HG03571 (cell line): Measurements from ENCODE around the gene RTN4R.

Experiments used
- ATAC-seq: cut with Tn5 transposase; IDR thresholded peaks from one replicate; pipeline ENCODE4 v1.9.1; 2021; ENCODE audit not compliant: unreplicated experiment

Gene RTN4R

DNA sequence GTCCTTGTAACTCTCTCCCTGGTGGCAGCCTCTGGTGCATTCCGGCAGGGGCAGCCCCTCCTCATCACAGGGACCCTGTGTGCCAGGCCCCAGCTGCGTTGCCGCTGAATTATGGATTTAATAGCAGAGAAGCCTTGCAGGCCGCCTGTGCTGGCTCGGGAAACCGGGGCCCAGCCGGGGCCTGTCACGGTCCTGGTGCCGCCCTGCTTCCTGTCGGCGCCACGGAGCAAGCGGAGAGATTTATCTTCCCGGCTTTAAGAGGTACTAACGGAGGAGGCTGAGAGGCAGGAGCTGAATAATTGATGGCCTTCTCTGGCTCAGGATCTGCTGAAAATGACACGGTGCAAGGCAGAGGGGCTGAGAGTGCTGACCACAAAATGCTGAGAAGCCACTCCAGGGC lies 63.3 kb downstream of the RTN4R start:
- no peak for ATAC-seq

DNA sequence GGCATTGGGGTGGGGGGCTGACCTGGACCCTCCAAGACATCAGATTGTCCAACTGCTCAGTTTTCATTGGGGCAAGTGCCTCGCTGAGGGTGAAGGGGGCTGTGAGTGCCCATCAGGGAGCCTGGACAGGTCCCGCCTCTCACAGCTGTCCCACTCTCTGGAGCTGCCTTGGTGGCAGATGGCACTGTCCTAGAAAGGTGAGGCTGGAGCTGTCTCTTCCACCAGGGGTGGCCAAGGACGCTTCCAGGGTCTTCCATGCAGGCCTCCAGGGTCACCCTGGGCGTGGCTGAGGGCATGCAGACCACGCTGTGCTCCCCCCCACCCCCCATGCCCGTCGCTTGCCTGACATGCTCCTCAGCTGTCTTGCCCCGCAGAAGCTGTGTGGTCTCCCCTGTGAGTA lies 63.8 kb downstream of the RTN4R start:
- ATAC-seq, result no peak

DNA sequence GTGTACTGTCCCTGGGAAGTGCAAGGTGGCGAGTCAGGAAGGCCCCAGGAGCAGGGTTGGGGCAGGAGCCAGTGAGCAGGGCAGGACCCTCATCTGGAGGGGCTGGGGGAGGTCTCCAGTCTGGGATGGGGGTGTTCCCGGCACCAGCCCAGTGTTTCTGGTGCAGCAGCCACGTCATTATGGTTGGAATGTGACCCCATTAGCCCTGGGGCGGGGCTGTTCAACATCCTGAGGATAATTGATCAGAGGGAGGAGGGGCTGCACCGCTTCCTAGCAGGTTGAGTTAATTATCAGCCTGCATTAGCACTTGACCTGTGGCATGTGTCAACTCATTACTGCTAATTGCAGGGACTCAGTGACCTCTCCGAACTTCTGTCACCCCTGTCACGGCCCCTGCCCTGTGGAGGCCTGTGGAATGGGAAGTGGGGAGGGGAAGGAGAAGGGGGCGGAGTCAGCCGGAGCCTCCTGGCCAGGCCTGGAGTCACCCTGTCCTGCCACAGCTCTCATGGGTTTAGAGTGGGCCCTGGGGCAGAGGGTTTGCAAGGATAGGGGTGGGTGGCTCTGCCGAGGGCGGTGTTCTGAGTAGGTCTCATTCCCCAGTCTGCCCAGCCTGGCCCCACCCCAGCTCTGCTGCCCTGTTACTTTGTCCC lies 64.4 kb downstream of the RTN4R start:
- ATAC-seq, result no peak

DNA sequence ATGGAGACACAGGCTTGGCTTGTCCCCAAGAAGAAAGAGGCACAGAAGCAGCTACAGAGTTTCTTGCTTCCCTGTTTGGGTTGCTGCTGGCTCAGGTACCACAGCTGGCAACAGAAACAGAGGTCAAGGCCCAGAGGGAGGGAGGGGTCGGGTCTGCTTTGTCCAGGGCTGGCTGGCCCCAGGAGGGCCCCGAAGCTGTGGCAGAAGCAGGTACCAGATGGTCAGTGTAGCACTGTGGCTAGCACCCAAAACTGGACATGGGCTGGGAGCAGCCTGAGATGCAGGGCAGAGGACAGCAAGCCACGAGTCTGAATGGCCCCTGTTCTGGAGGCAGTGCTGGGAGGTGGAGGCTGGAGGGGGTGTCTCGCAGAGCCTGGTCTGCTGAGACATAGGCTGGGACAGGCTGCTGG lies 65.0 kb downstream of the RTN4R start:
- ATAC-seq, result no peak

DNA sequence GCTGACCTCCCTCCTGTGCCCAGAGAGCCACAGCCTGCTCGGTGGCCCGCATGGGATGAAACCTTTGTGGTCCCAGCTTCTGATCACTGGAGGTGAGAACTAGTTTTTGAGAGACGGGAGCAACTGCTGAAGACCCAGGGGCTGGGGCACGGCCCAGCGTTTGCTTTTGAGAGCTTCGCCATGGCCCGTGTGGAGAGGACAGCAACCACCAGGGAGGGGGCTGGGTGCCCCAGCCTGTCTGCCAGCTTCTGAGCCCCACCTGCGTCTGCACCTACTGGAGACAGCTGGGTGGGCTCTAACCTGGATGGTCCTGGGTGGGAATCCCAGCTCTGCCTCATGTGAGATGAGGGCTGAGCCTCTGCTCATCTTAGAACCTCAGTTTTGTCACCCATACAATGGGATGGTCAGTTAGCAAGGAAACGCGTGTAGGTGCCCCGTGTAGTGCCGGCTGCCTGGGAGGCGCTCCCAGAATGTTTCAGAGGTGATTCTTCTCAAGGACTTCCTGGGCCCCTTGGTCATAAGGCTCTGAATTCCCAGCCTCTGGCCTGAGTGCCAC lies 66.2 kb downstream of the RTN4R start:
- no peak for ATAC-seq

DNA sequence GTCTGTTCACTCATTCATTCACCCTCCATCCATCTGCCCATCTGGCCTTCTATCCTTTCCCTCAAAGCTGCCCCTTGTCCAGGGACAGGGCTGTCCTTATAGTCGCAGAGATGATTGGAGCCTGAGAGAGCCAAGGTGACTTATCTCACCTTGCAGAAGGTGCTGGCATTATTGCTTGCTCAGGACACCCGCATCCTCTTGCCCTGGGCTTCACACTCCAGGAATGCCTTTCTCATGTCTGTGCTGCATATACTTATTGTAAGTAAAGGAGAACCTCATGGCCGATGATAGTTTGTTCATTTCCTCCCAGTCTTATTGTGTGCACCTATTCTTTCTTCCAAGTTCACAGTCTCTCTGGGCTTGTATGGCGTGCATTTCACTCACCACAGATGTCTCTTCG lies 68.2 kb downstream of the RTN4R start:
- ATAC-seq, result no peak

DNA sequence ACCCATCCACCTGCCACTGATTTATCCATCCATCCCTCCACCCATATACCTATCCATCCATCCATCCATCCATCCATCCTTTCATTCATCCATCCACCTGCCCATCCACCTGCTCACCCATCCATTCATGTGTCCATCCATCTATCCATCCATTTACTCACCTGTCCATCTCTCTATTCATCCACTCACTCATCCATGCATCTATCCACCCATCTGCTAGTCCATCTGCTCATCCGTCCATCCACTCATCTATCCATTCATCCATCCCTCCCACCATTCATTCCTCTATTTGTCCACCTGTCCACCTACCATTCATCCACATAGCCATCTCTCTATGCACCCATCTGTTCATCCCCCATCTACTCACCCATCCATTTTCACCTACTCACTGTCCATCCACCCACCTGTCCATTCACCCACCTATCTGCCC lies 68.7 kb downstream of the RTN4R start:
- ATAC-seq, result no peak

DNA sequence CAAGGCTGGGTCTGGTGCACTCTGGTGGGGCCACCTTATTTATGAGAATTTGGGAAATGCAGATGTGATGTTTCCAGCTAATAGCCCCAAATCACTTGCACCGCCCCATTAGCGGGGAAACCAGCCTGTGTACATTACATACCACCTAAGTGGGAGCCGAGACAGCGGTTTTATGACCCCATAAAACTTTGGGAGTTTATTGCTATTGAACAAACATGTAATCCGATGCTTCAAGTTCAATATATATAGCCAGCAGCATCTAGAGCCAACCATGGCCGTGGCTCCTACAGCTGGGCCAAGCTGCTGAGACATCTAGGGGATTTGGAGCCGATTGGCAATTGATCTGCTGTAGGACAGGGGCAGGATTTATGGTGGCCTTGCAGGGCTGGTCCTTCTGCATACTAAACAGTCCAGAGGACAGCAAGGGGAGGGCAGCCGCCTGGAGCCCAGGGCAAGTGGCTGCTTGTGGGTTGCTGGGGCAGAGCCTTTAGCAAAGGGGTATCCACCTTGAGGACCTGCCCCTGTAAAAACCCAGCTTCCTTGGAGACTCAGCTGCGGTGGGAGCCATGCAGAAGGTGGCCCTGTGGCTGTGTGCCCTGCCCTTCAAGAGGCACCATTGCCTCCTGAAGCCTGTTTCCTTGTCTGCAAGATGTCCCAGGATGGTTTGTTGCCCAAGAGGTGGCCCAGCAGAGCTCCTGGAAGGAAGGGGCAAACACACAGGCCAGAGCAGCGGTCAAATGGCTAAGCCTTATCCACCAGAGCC lies 69.4 kb downstream of the RTN4R start:
- no peak for ATAC-seq

DNA sequence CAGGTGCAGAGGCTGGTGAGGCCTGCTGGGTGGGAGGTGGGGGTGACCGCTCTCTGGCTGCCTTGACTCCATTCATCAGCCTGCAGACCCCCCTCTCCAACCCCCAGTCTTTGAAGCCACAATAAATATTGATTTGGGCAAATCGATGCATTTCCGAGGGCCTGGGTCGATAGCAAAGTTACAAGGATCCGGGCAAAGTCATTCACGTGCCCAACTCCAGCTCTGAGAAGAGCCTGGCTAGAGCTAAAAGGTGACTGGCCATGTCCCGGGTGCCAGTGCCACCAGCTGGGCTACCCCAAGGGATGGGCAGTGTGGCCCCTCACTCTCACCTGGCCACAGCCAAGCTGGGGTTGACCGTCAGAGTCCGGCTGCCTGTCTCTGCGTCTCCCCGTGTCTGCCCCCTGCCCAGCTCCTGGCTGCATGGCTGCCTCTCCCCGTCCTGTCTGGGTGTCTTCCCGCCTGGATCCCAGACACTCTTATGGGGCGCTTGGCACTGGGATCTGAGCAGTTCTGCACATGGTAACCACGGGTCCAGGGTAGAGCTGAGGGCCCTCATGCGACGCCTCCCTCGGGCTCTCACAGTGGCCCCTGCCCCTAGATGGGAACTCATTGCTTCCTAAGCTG lies 70.6 kb downstream of the RTN4R start:
- ATAC-seq, result no peak

DNA sequence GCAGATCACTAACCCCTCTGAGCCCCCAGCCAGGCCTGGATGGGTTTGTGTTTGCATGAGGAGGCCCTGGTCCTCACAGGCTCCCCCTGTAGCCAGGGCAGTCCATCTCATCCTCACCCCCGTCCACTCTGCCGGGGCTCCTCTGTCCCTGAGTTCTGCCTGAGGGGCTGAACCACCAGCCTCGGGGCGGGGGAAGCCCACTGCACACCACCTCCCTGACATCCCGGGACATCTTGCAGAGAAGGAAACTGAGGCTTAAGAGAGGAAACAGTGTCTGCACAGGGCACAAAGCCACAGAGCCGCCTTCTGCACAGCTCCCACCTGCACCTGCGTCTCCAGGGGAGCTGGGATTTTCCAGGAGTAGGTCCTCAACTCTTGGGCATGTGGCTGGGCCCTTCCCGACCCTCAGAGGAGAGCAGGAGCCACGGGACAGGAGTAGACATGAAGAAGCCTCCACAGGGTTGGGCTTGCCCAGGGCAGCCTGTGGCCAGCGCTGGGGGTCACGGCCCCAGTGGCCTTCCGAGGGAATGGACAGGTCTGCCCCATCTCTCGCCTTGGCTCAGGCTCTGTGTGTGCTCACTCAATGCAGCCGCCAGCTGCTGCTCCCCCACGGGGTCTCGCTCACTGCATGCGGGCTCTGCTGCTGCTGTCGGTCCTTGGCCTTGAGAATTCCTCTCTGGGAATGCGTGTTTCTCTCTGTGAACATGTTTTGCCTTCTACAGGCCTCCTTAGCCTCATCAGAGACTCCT lies 71.8 kb downstream of the RTN4R start:
- no peak for ATAC-seq

DNA sequence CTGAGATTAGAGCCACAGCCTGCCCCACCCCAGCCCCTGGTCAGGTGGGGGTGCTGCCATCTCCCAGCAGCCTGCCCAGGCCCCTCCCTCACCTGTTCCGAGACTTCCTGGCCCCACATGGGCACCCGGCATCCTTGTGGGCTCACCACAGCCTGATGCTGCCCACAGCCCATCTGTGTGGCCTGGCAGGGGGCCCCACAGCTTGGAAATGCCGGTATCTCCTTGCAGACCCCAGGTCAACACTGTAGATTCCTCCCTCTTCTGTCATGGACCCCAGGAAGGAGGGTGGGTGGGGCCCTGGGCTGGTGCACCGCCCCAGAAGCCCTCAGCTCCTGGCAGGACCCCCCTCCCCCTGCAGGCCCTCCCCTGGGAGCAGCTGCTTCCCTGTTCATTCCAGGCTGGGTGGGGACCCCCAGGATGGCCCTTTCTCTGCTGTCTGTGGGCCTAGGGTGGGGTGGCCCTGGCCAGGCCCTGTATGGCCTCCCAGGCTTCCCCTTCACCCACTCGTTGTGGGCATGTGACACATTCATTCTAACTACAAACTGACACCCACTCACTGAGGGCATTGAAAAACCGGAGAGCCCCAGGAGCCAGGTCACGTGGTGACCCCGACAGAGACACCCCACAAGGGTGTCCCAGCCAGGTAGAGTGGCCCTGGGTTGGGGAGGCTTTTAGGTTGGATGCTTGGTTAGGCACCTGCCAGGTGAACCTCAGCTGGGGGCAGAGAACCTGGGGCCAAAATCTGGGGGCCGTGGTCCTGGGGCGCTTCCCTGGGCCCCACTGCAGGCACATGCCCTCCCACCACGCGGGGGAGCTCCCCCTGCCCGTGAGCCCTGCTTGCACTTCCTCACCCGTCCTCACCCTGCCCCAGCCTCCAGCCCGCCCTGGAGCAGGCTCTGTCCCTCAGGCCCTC lies 73.2 kb downstream of the RTN4R start:
- no peak for ATAC-seq

DNA sequence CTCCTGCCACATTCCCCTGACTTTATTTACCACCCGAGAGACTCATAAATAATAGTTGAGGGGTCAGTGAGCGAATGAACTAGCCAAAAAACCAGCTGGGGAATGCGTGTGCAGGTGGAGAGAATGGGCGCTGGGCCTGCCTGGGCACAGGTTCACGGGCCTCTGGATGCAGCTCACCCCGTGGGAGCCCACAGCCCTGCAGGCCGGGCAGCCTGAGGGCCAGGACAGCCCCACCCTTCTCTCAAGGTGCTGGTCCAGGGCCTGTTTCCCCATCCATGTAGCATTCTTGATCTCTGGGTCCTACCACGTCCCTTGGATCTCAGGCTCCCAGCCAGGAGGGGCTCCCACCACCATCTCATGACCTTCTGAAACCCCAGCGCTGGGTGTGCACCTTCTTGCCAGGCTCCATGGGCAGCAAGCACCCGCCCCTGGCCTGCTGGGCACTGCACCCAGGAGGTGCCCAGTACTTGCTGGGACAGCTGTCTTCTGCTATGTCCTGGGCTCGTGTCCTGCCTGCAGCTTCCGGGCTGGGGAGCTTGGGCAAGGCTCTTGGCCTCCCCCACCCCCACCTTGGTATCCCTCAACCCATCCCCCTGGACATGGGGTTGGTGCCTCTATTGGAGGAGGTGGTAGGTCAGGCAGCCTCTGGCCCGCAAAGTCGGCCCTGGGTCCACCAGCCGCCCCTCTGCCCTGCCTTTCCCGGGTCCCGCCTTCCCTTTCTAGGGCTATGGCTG lies 74.2 kb downstream of the RTN4R start:
- ATAC-seq, result no peak

DNA sequence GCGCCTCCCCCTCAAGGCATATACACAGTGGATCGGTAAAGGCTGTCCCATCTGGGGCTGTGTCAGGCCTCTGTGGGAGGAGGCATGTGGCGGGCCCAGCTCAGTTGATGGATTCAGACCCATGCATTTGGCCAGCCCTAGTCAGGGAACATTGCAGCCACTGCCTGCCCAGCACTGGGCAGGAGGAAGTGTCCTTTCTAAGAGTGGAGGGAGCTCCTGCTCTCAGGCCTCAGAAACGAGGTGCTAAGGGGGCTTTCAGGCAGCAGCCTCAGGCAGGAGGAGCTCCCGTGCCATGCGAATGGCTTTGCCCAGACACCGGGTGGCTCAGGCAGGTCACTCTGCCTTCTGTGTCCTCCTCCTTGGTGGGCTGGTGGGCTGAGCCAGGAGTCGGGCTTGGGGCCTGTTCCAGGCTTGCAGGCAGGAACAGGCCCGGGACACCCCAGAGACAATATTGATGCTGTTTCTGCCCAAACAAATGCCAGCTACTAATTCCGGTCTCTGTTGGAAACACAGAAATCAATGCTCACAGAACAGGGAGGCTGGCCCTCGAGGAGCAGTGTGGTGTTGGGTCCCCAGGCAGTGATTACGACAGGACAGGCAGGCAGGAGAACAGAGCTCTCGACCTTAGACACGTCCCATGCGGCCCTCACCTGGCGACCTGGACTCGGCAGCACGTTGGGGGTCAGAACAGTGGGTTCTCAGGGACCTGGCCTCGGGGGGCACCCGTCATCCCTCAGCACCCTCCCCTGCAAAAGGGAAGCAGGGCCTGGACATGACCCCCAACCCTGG lies 75.0 kb downstream of the RTN4R start:
- ATAC-seq, result no peak

DNA sequence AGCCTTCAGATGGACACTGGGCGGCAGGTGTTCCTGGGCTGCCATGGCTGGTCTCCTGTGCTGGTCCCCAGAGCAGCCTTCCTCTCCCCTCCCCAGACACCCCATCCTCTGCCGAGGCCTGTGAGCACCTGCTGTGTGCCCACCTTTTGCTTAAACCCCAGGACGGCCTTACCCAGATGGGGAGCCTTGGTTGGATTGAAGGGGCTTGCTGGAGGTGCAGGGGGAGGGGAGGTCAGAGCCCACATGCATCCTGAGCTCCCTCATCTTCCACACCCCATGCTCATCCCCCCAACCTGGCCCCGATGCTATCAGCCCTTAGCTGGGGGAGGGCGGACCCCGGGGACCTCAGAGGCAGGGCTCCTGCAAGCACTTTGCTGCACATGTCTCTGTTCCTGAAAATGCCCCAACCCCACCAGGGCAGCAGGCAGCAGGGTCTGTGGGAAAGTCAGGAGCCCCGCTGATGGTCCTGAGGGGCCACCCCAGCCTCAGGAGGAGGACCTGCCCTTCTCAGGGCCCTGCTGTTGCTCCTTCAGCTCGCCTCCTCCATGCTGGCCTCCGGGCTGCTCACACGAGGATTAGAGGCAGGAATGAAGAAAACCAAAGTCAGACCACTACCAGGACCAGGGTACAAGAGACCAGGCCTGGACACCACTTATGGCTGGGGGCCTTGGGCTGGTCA lies 75.7 kb downstream of the RTN4R start:
- ATAC-seq, result no peak

DNA sequence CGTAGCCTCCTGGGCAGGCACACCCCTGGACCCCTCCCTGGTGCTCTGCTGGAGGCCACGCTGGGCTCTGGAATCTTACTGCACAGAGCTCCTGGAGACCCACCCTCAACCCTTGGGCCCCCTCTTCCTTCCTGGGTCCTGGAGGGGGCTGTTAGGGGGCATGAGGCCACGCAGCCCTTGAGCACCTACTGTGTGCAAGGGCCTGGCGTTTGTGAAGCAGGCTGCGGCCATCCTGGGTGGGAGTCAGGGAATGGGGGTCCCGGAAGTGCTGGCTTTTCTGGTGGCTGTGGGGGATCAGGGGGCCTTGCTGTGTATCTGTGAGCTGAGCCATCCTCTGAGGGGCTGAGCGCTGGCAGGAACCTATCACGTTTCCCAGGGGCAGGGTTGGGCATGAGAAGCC lies 76.3 kb downstream of the RTN4R start:
- ATAC-seq, result no peak
